Lung (tissue), 12 donors: ENCODE results near the gene FHOD3. TPM values are rescaled to one million over a fixed set of nuclear protein-coding genes. Genes with fewer than 3 reads are reported as not detected.

Experiments used
- ATAC-seq: fragments of 200-7000 bp; cut with Tn5 transposase; one replicate; pipeline ENCODE4 v1.9.1; 2020; ENCODE audit warnings: moderate number of reproducible peaks; ENCODE audit not compliant: insufficient read depth, low FRiP score
- DNase-seq, 3 donors: peaks; one replicate each; pipeline ENCODE4 v3.0.0-alpha.2; 2013 to 2017
- H3K27ac ChIP-seq, 2 donors: one replicate each; pipeline ENCODE4 v1.5.1; 2013; ENCODE audit warnings: mild to moderate bottlenecking in 2 of 2, moderate library complexity in 2 of 2, control low read depth in 1 of 2, inconsistent platforms in 1 of 2, low read depth in 1 of 2, low read length in 1 of 2
- H3K27me3 ChIP-seq, 3 donors: one replicate each; pipeline ENCODE4 v1.5.1; 2013; ENCODE audit warnings: low read length in 2 of 3; ENCODE audit not compliant: control insufficient read depth in 3 of 3, insufficient read depth in 3 of 3
- H3K36me3 ChIP-seq, 4 donors: one replicate each; pipeline ENCODE4 v1.5.1; 2013; ENCODE audit warnings: low read length in 4 of 4, mild to moderate bottlenecking in 1 of 4, moderate library complexity in 1 of 4; ENCODE audit not compliant: control insufficient read depth in 4 of 4, insufficient read depth in 4 of 4
- H3K4me1 ChIP-seq, 5 donors: one replicate each; pipeline ENCODE4 v1.5.1; 2013; ENCODE audit warnings: low read length in 5 of 5, mild to moderate bottlenecking in 2 of 5, moderate library complexity in 1 of 5; ENCODE audit not compliant: control insufficient read depth in 5 of 5, insufficient read depth in 5 of 5
- H3K4me3 ChIP-seq: one replicate; pipeline ENCODE4 v1.5.1; 2013; ENCODE audit warnings: mild to moderate bottlenecking, control low read depth, moderate library complexity
- H3K9ac ChIP-seq, 2 donors: one replicate each; pipeline ENCODE4 v1.5.1; 2013; ENCODE audit warnings: low read length in 2 of 2, control low read depth in 1 of 2; ENCODE audit not compliant: insufficient read depth in 1 of 2
- H3K9me3 ChIP-seq, 4 donors: one replicate each; pipeline ENCODE4 v1.5.1; 2013; ENCODE audit warnings: low read length in 3 of 4, mild to moderate bottlenecking in 1 of 4, moderate library complexity in 1 of 4; ENCODE audit not compliant: control insufficient read depth in 4 of 4, insufficient read depth in 3 of 4
- WGBS, 2 donors: extraction: QIAGEN DNeasy Blood & Tissue Kit; methylation state at CpG; one replicate each; pipeline ENCODE4 v1.1.7; 2013; 5-methylcytosine and 5-hydroxymethylcytosine counted together
- polyA plus RNA-seq, 2 donors: library from polyadenylated mRNA; stranded (reverse); fragments of 200-250 nt; gene quantifications; one replicate each; pipeline ENCODE4 v1.2.1, GENCODE V29; 2013
- total RNA-seq, 2 donors: library from RNA; depleted of rRNA in 1 of 2; stranded (reverse); fragments of >200 nt in 1 of 2; gene quantifications; one replicate each; pipeline ENCODE4 v1.2.1, GENCODE V29; 2014 to 2021
- TF ChIP-seq, protein P1 (sequence below): IDR thresholded peaks from 2 replicates; pipeline ENCODE4 v1.5.1; 2012; ENCODE audit warnings: mild to moderate bottlenecking; ENCODE audit errors: control extremely low read depth, extremely low read depth
- donor health status: control.
- donor health status: control.
- donor health status: Bipolar disorder and iron deficiency.
- donor health status: healthy.
- donor health status: DM: yes; HTN: yes; CAD: no.

FHOD3 gene
- total and polyA plus RNA-seq, 4 donors, result 1.0 to 7.4 (median 2.9) TPM

DNA sequence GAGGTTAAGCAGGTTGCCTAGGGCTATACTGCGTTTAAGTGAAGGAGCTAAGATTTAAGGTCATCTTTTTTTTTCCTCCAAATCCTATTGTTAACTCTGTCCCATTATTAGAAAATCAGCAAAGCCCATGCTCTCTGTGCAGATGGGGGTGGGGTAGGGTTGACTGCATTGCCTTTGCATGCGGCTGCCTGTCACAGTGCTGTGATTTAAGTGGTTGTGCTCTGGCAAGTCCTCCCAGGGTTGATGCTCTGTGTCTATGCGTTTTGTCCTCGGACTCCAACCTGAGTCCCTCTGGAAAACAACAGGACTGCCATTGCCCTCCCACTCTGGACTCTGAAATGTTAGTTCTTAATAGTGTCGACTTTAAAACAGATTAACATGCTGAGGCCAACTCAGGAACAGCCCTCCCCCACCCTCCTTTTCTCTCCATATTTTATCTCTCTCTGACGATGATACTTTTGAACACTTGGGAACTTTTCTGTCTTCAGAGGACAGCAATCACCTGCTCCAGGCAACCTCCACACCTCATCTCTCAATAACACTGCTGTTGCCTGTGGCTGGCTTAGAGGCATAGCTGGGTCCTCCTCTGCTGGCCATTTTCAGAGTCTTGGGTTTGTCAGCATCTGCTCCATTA lies 5.8 kb downstream of the FHOD3 start:
- WGBS, 2 donors, result 70 to 76% methylated on average over 6 of the region's 6 CpGs

DNA sequence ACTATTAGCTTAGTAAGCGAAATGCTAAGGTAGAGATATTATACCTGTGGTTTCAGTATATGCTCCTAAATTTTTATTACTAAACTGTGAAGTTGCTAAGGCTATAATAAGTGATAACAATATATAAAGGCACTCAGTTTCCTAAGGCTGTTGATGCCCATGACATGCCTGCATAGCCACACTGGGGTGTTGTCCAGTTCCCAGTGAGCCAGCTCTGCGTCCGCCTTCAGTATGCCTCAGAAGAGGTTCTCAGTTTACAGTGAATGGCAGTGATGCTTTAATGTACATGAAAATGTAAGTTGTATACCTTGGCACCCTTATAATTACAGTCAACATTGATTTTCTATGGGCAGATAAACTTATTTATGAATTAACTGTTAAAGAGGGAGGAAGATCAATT lies 7.2 kb downstream of the FHOD3 start:
- TF ChIP-seq, protein P1, sequence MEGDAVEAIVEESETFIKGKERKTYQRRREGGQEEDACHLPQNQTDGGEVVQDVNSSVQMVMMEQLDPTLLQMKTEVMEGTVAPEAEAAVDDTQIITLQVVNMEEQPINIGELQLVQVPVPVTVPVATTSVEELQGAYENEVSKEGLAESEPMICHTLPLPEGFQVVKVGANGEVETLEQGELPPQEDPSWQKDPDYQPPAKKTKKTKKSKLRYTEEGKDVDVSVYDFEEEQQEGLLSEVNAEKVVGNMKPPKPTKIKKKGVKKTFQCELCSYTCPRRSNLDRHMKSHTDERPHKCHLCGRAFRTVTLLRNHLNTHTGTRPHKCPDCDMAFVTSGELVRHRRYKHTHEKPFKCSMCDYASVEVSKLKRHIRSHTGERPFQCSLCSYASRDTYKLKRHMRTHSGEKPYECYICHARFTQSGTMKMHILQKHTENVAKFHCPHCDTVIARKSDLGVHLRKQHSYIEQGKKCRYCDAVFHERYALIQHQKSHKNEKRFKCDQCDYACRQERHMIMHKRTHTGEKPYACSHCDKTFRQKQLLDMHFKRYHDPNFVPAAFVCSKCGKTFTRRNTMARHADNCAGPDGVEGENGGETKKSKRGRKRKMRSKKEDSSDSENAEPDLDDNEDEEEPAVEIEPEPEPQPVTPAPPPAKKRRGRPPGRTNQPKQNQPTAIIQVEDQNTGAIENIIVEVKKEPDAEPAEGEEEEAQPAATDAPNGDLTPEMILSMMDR, result no peak
- H3K9ac ChIP-seq, result no peak overlapping the region
- no peak for DNase-seq
- H3K27ac ChIP-seq, result no peak overlapping the region
- no peaks in the 10 kb centered on the region for H3K9me3 ChIP-seq
- WGBS, 2 donors, result 87 to 88% methylated on average over 3 of the region's 3 CpGs
- H3K27me3 ChIP-seq, result peaks cover 3 to 46% (median 29%) of the 10 kb centered on the region in 3 donors
- no peaks in the 10 kb centered on the region for H3K36me3 ChIP-seq
- peaks cover 0 to 20% (median 0%) of the 10 kb centered on the region in 5 donors for H3K4me1 ChIP-seq
- no peak for ATAC-seq
- no peak overlapping the region for H3K4me3 ChIP-seq

More for the DNA sequence above, 5.8 kb downstream of the FHOD3 start:
- TF ChIP-seq, protein P1, result no peak
- ATAC-seq, result no peak
- Histone ChIP-seq H3K27me3 (peaks cover 0 to 50% (median 40%) of the 10 kb centered on the region in 3 donors), H3K27ac (peak overlapping the region in 1 of 2 donors; percentile 23), H3K4me1 (peaks cover 0 to 17% (median 0%) of the 10 kb centered on the region in 5 donors), H3K36me3 (no peaks in the 10 kb centered on the region), H3K9me3 (no peaks in the 10 kb centered on the region), H3K4me3 (no peak overlapping the region), H3K9ac (no peak overlapping the region)
- DNase-seq, result no peak

DNA sequence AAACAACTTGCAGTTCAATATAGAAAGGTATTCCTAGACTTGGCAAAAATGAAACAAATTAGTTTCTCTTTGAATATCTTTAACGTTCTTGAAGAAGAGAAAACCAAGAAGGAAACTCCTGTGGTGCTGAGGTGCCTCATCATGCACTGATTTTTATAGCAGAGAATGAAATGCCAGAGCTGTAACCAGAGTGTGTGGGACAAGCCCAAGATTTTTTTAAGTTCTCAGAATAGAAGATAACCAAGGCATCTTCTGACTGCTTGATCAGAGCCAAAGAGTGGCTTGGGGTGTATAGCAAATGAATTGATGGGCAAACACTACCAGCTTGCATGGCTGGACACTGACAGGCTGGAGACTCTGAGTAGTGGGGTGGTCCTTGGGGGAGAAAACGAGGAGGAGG lies 7.9 kb downstream of the FHOD3 start:
- Histone ChIP-seq H3K27me3 (peaks cover 3 to 41% (median 27%) of the 10 kb centered on the region in 3 donors), H3K9ac (no peak overlapping the region), H3K9me3 (no peaks in the 10 kb centered on the region), H3K27ac (no peak overlapping the region), H3K4me3 (no peak overlapping the region), H3K4me1 (peaks cover 0 to 21% (median 0%) of the 10 kb centered on the region in 5 donors), H3K36me3 (no peaks in the 10 kb centered on the region)
- TF ChIP-seq, protein P1, result no peak
- DNase-seq, result no peak
- no peak for ATAC-seq
- 45% methylated on average over 2 of the region's 2 CpGs for WGBS, 2 donors
